SU-DHL-6 (cell line): ENCODE measurements around the gene UCK2.

Experiments
- H2AFZ ChIP-seq: fragments of 200-600 bp; sonication (generic); 2 replicates; pipeline ENCODE4 v1.6.1; 2014; ENCODE audit warnings: low read depth, mild to moderate bottlenecking, moderate library complexity, mixed read lengths, antibody characterized with exemption, low read length; ENCODE audit not compliant: severe bottlenecking
- H3F3A ChIP-seq: fragments of 200-600 bp; shearing (Covaris generic); 2 replicates; pipeline ENCODE4 v1.6.0; 2016; ENCODE audit warnings: antibody characterized with exemption, mild to moderate bottlenecking; ENCODE audit not compliant: insufficient read depth
- H3K27ac ChIP-seq: fragments of 200-600 bp; sonication (generic); 2 replicates; pipeline ENCODE4 v1.5.1; 2016; ENCODE audit warnings: low read depth, mild to moderate bottlenecking, low read length, moderate library complexity, mixed read lengths
- H3K27me3 ChIP-seq: fragments of 200-600 bp; sonication (generic), shearing (Covaris generic); 2 replicates; pipeline ENCODE4 v1.6.0; 2014; ENCODE audit warnings: mild to moderate bottlenecking, low read length
- H3K36me3 ChIP-seq: fragments of 200-600 bp; sonication (generic); 2 replicates; pipeline ENCODE4 v1.6.1; 2014; ENCODE audit warnings: mild to moderate bottlenecking, low read length, mixed read lengths
- H3K4me2 ChIP-seq: fragments of 300-600, 200-600 bp; shearing (Covaris generic), sonication (generic); 2 replicates; pipeline ENCODE4 v1.6.0; 2014; ENCODE audit warnings: low read length, low read depth, mild to moderate bottlenecking; ENCODE audit not compliant: poor library complexity, severe bottlenecking
- H3K4me3 ChIP-seq: fragments of 200-600 bp; sonication (generic); 2 replicates; pipeline ENCODE4 v1.5.1; 2014; ENCODE audit warnings: antibody characterized with exemption, low read length, mild to moderate bottlenecking, mixed read lengths; ENCODE audit not compliant: insufficient read depth, poor library complexity, severe bottlenecking
- H3K79me2 ChIP-seq: fragments of 200-600 bp; sonication (generic); 2 replicates; pipeline ENCODE4 v1.6.1; 2014; ENCODE audit warnings: mild to moderate bottlenecking, low read length, moderate library complexity; ENCODE audit not compliant: insufficient read depth
- H3K9ac ChIP-seq: fragments of 200-600 bp; sonication (generic); 2 replicates; pipeline ENCODE4 v1.7.0; 2014; ENCODE audit warnings: mild to moderate bottlenecking, low read length
- H3K9me2 ChIP-seq: fragments of 200-600 bp; sonication (generic); replicated peaks from 2 replicates; pipeline ENCODE4 v1.6.1; 2014; ENCODE audit warnings: low read length; ENCODE audit not compliant: insufficient read depth
- H3K9me3 ChIP-seq: fragments of 200-600 bp; sonication (generic); 2 replicates; pipeline ENCODE4 v1.6.1; 2014; ENCODE audit warnings: low read length, mixed read lengths; ENCODE audit not compliant: insufficient read depth
- H4K20me1 ChIP-seq: fragments of 200-600 bp; sonication (generic); 2 replicates; pipeline ENCODE4 v1.6.1; 2014; ENCODE audit warnings: low read depth, mild to moderate bottlenecking, antibody characterized with exemption, low read length, moderate library complexity, mixed read lengths
- EZH2phosphoT487 ChIP-seq: fragments of 200-600 bp; sonication (generic), shearing (Covaris generic); conservative IDR thresholded peaks from 2 replicates; pipeline ENCODE4 v1.6.1; 2018; ENCODE audit warnings: mild to moderate bottlenecking, antibody characterized with exemption, low read length, moderate library complexity, mixed read lengths
- TF ChIP-seq, protein P1 (sequence below): fragments of 200-600 bp; sonication (generic); IDR thresholded peaks from one replicate; pipeline ENCODE4 v1.5.1; 2017; ENCODE audit warnings: antibody characterized with exemption, mild to moderate bottlenecking, low read length, moderate library complexity; ENCODE audit not compliant: insufficient read depth, poor library complexity, severe bottlenecking

Gene UCK2

DNA sequence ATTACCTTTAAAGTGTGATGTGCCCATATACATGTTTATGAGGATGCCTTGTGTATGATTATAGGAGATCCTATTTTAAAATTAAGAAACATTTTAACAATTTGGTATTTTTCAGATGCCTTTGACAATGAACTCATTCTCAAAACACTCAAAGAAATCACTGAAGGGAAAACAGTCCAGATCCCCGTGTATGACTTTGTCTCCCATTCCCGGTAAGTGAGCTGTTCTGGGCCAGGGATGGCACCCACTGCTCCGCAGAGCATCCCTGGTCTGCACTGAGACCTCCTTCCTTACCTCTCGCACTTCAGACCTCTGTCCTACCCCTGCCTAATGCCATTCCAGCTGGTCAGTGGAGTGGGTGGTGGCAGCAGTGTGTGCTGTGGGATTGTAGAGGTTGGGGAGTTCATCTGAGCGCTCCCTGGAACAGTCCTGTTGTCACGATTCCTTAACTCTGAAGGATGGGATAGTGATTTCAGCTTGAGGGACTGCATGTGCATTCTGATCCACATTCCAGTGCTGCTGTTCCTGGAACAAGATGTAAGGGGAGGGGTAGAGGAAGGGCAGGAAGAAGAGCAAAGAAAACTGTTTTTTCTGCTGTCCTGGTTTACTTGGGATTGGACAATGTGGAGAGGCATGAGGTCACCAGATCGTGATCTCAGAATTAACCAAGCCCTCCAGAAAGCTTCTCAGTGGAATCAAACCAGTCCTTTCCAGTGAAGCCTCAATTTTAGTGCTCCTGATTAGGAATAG, 63.9 kb downstream of the UCK2 start:
- no peak overlapping the region for H3K27ac ChIP-seq
- H3K9me3 ChIP-seq: no peaks in the 10 kb centered on the region
- peaks cover 7% of the 10 kb centered on the region; the same call in 1 of the 2 replicates for H3K36me3 ChIP-seq
- H3K27me3 ChIP-seq: no peaks in the 10 kb centered on the region
- no peak overlapping the region for H2AFZ ChIP-seq
- peaks cover 42% of the 10 kb centered on the region for H3K79me2 ChIP-seq
- H3K9me2 ChIP-seq: no peaks in the 10 kb centered on the region
- no peak overlapping the region for H3K9ac ChIP-seq
- no peak overlapping the region for H3K4me2 ChIP-seq
- H4K20me1 ChIP-seq: peaks cover 6% of the 10 kb centered on the region; the same call in 1 of the 2 replicates
- H3K4me3 ChIP-seq: no peak overlapping the region
- TF ChIP-seq EZH2phosphoT487: no peak
- TF ChIP-seq, protein P1, sequence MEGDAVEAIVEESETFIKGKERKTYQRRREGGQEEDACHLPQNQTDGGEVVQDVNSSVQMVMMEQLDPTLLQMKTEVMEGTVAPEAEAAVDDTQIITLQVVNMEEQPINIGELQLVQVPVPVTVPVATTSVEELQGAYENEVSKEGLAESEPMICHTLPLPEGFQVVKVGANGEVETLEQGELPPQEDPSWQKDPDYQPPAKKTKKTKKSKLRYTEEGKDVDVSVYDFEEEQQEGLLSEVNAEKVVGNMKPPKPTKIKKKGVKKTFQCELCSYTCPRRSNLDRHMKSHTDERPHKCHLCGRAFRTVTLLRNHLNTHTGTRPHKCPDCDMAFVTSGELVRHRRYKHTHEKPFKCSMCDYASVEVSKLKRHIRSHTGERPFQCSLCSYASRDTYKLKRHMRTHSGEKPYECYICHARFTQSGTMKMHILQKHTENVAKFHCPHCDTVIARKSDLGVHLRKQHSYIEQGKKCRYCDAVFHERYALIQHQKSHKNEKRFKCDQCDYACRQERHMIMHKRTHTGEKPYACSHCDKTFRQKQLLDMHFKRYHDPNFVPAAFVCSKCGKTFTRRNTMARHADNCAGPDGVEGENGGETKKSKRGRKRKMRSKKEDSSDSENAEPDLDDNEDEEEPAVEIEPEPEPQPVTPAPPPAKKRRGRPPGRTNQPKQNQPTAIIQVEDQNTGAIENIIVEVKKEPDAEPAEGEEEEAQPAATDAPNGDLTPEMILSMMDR: no peak
- no peaks in the 10 kb centered on the region for H3F3A ChIP-seq

GRCh38 chr1:165892935-165893334, 65.5 kb downstream of the UCK2 start:
- Histone ChIP-seq H3K4me3 (no peak overlapping the region), H4K20me1 (peaks cover 6% of the 10 kb centered on the region; the same call in 1 of the 2 replicates), H3K27me3 (no peaks in the 10 kb centered on the region), H3K9me2 (no peaks in the 10 kb centered on the region), H2AFZ (no peak overlapping the region), H3F3A (no peaks in the 10 kb centered on the region), H3K79me2 (peaks cover 32% of the 10 kb centered on the region), H3K9ac (no peak overlapping the region), H3K4me2 (no peak overlapping the region), H3K9me3 (no peaks in the 10 kb centered on the region), H3K27ac (no peak overlapping the region), H3K36me3 (peaks cover 7% of the 10 kb centered on the region; the same call in 1 of the 2 replicates)
- TF ChIP-seq, protein P1: no peak
- no peak for TF ChIP-seq EZH2phosphoT487

DNA sequence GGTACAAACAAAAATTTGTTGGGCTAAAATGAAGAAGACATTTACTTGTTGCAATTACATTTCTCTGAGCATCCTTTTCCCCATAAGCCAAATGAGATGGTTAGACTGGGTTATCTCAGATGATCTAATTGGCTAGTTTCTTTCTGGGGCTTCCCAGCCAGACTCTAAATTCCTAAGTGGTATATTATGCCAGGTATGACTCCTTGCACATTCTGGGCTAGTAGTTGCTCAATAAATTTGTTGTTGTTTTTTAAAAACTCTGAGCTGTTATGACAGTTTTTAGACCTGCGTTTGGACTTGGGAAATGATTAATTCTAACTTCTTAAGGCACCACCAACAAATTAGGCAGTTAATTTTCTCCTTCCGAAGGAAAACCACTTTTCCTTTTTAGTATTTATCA, 66.1 kb downstream of the UCK2 start:
- Histone ChIP-seq H3K9me2 (no peaks in the 10 kb centered on the region), H3F3A (no peaks in the 10 kb centered on the region), H2AFZ (no peak overlapping the region), H3K27ac (no peak overlapping the region), H4K20me1 (peaks cover 6% of the 10 kb centered on the region; the same call in 1 of the 2 replicates), H3K79me2 (peaks cover 26% of the 10 kb centered on the region), H3K9me3 (no peaks in the 10 kb centered on the region), H3K27me3 (no peaks in the 10 kb centered on the region), H3K9ac (no peak overlapping the region), H3K4me3 (no peak overlapping the region), H3K4me2 (no peak overlapping the region), H3K36me3 (peaks cover 7% of the 10 kb centered on the region; the same call in 1 of the 2 replicates)
- TF ChIP-seq EZH2phosphoT487: no peak
- TF ChIP-seq, protein P1: no peak
